ENCODE data around the gene LATS2.

- TF ChIP-seq, protein P1, sequence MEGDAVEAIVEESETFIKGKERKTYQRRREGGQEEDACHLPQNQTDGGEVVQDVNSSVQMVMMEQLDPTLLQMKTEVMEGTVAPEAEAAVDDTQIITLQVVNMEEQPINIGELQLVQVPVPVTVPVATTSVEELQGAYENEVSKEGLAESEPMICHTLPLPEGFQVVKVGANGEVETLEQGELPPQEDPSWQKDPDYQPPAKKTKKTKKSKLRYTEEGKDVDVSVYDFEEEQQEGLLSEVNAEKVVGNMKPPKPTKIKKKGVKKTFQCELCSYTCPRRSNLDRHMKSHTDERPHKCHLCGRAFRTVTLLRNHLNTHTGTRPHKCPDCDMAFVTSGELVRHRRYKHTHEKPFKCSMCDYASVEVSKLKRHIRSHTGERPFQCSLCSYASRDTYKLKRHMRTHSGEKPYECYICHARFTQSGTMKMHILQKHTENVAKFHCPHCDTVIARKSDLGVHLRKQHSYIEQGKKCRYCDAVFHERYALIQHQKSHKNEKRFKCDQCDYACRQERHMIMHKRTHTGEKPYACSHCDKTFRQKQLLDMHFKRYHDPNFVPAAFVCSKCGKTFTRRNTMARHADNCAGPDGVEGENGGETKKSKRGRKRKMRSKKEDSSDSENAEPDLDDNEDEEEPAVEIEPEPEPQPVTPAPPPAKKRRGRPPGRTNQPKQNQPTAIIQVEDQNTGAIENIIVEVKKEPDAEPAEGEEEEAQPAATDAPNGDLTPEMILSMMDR (IDR thresholded peaks at IDR 0.05): no peak
- no peak for TF ChIP-seq POLR2AphosphoS5 (IDR thresholded peaks at IDR 0.05)
- no peak for TF ChIP-seq POLR2A (IDR thresholded peaks at IDR 0.05; ENCODE audit: low read depth)
- no peak for TF ChIP-seq EP300 (IDR thresholded peaks at IDR 0.05)
Measured at GRCh38 chr13:20968745-20969144, 92.6 kb downstream of the LATS2 start.

Data from esophagus muscularis mucosa (tissue), 4 donors.